DOHH2 (cell line): ENCODE data around the gene JAK1.

Source experiments
- H3F3A ChIP-seq: fragments of 200-600 bp; sonication (generic), shearing (Covaris generic); 2 replicates; pipeline ENCODE4 v1.6.0; 2016; ENCODE audit warnings: antibody characterized with exemption, mild to moderate bottlenecking; ENCODE audit not compliant: control insufficient read depth, insufficient read depth
- H3K27ac ChIP-seq: fragments of 200-600 bp; sonication (generic); 2 replicates; pipeline ENCODE4 v1.5.1; 2014; ENCODE audit warnings: low read depth, mild to moderate bottlenecking, low read length, moderate library complexity
- H3K27me3 ChIP-seq: fragments of 200-600 bp; sonication (generic); 2 replicates; pipeline ENCODE4 v1.6.1; 2014; ENCODE audit warnings: mild to moderate bottlenecking, low read length, mixed read lengths; ENCODE audit not compliant: control insufficient read depth
- H3K36me3 ChIP-seq: fragments of 200-600 bp; sonication (generic); 2 replicates; pipeline ENCODE4 v1.6.1; 2014; ENCODE audit warnings: mild to moderate bottlenecking, low read length, moderate library complexity, mixed read lengths; ENCODE audit not compliant: control insufficient read depth
- H3K4me1 ChIP-seq: fragments of 200-600 bp; sonication (generic); 2 replicates; pipeline ENCODE4 v1.6.1; 2014; ENCODE audit warnings: mild to moderate bottlenecking, low read length, mixed read lengths; ENCODE audit not compliant: control insufficient read depth
- H3K4me2 ChIP-seq: fragments of 200-600 bp; sonication (generic); 2 replicates; pipeline ENCODE4 v1.6.0; 2014; ENCODE audit warnings: mild to moderate bottlenecking, low read length, moderate library complexity
- H3K4me3 ChIP-seq: fragments of 200-600 bp; sonication (generic); 2 replicates; pipeline ENCODE4 v1.5.1; 2014; ENCODE audit warnings: mild to moderate bottlenecking, low read length, mixed read lengths
- H3K79me2 ChIP-seq: fragments of 200-600 bp; sonication (generic); 2 replicates; pipeline ENCODE4 v1.6.1; 2014; ENCODE audit warnings: mild to moderate bottlenecking, low read length, mixed read lengths; ENCODE audit not compliant: control insufficient read depth
- H3K9me2 ChIP-seq: fragments of 200-600 bp; sonication (generic); replicated peaks from 2 replicates; pipeline ENCODE4 v1.6.1; 2014; ENCODE audit warnings: mild to moderate bottlenecking, low read length, mixed read lengths; ENCODE audit not compliant: control insufficient read depth
- H3K9me3 ChIP-seq: fragments of 200-600 bp; sonication (generic); 2 replicates; pipeline ENCODE4 v1.6.1; 2014; ENCODE audit warnings: antibody characterized with exemption, low read length, mixed read lengths; ENCODE audit not compliant: control insufficient read depth, insufficient read depth
- H4K20me1 ChIP-seq: fragments of 200-600 bp; sonication (generic); 2 replicates; pipeline ENCODE4 v1.6.0; 2014; ENCODE audit warnings: low read depth, mild to moderate bottlenecking, antibody characterized with exemption, low read length, moderate library complexity; ENCODE audit not compliant: control insufficient read depth, insufficient read depth
- EZH2phosphoT487 ChIP-seq: fragments of 200-600 bp; sonication (generic); IDR thresholded peaks from 2 replicates; pipeline ENCODE4 v1.6.1; 2017; ENCODE audit warnings: borderline replicate concordance, mild to moderate bottlenecking, antibody characterized with exemption, low read length, moderate library complexity, mixed read lengths
- TF ChIP-seq, protein P1 (sequence below): fragments of 200-600 bp; sonication (generic); IDR thresholded peaks from one replicate; pipeline ENCODE4 v1.5.1; 2014; ENCODE audit warnings: antibody characterized with exemption, mild to moderate bottlenecking, low read depth, low read length; ENCODE audit not compliant: poor library complexity, severe bottlenecking

Gene JAK1

DNA sequence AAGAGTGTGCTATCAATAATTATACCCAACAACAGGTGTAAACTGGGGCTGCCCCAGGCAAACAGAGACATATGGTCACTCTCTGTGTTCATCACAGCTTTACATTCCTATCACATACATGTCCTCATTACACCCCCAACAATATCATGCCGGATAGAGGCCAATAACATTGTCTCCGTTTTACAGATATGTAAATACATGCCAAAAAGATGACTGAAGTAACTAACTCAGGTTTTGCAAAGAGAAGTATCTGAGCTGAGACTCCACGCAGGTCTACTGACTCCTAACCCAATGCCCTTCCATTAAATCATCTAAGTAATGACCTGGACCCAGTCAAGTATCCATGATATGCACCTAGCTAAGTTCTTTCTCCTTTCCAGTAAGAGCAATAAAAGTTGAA lies 55.0 kb downstream of the JAK1 start:
- Histone ChIP-seq H3K4me1 (peaks cover 16% of the 10 kb centered on the region), H3K9me2 (no peaks in the 10 kb centered on the region), H3K79me2 (peaks cover 97% of the 10 kb centered on the region), H4K20me1 (peaks cover 5% of the 10 kb centered on the region), H3K4me3 (no peak overlapping the region), H3K27me3 (no peaks in the 10 kb centered on the region), H3K27ac (no peak overlapping the region), H3K9me3 (no peaks in the 10 kb centered on the region), H3F3A (no peaks in the 10 kb centered on the region), H3K36me3 (no peaks in the 10 kb centered on the region), H3K4me2 (no peak overlapping the region)
- TF ChIP-seq EZH2phosphoT487: no peak
- TF ChIP-seq, protein P1, sequence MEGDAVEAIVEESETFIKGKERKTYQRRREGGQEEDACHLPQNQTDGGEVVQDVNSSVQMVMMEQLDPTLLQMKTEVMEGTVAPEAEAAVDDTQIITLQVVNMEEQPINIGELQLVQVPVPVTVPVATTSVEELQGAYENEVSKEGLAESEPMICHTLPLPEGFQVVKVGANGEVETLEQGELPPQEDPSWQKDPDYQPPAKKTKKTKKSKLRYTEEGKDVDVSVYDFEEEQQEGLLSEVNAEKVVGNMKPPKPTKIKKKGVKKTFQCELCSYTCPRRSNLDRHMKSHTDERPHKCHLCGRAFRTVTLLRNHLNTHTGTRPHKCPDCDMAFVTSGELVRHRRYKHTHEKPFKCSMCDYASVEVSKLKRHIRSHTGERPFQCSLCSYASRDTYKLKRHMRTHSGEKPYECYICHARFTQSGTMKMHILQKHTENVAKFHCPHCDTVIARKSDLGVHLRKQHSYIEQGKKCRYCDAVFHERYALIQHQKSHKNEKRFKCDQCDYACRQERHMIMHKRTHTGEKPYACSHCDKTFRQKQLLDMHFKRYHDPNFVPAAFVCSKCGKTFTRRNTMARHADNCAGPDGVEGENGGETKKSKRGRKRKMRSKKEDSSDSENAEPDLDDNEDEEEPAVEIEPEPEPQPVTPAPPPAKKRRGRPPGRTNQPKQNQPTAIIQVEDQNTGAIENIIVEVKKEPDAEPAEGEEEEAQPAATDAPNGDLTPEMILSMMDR: no peak

DNA sequence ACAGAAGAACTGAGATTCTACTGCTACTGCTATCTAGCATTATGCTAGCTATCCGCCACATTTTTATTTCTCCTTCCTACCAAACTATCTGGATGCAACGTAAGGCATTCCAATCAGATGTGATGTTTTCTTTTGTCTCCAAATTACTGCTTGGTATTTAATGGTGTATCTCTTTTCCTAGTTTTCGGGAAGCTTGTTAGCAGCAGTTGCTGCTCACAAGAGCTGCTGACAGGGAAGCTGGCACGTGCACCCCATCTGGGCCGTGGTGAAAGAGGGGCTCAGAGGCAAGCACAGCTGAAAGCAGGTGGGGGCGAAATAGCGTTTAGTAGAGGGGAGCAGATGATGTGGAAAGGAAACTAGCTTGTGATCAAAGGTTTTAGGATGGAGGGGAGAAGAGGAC lies 57.3 kb downstream of the JAK1 start:
- no peak overlapping the region for H3K4me2 ChIP-seq
- H3K79me2 ChIP-seq: peaks cover 97% of the 10 kb centered on the region
- no peak for TF ChIP-seq EZH2phosphoT487
- TF ChIP-seq, protein P1: no peak
- no peaks in the 10 kb centered on the region for H3K27me3 ChIP-seq
- peaks cover 4% of the 10 kb centered on the region for H3K4me1 ChIP-seq
- H3K9me2 ChIP-seq: no peaks in the 10 kb centered on the region
- no peaks in the 10 kb centered on the region for H3K36me3 ChIP-seq
- H3F3A ChIP-seq: no peaks in the 10 kb centered on the region
- H4K20me1 ChIP-seq: peaks cover 5% of the 10 kb centered on the region
- H3K4me3 ChIP-seq: no peak overlapping the region
- no peak overlapping the region for H3K27ac ChIP-seq
- H3K9me3 ChIP-seq: no peaks in the 10 kb centered on the region

DNA sequence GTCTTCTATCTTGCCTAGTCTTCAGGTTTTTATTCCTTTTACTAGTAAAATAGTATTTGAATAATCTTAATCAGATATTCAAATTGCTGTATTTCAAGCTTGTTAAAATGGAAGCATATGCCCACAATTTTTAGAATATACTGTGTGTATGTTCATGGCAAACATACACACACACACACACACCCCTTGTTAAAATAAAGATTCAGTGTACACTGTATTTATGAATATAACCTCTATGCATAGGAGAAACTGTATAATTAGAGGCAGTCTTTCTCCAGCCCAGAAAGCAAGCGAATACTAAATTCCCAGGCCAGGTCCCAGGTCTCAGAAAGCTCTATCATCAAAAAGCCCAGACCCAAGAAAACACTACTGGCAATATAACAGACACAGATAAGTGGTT lies 57.8 kb downstream of the JAK1 start:
- H3K9me2 ChIP-seq: no peaks in the 10 kb centered on the region
- H3K36me3 ChIP-seq: no peaks in the 10 kb centered on the region
- no peaks in the 10 kb centered on the region for H3F3A ChIP-seq
- H4K20me1 ChIP-seq: peaks cover 6% of the 10 kb centered on the region
- H3K9me3 ChIP-seq: no peaks in the 10 kb centered on the region
- no peaks in the 10 kb centered on the region; the same call in none of the 2 replicates for H3K4me1 ChIP-seq
- no peaks in the 10 kb centered on the region for H3K27me3 ChIP-seq
- no peak overlapping the region for H3K4me3 ChIP-seq
- TF ChIP-seq EZH2phosphoT487: no peak
- TF ChIP-seq, protein P1: no peak
- H3K79me2 ChIP-seq: peaks cover 97% of the 10 kb centered on the region
- no peak overlapping the region for H3K27ac ChIP-seq
- no peak overlapping the region for H3K4me2 ChIP-seq

DNA sequence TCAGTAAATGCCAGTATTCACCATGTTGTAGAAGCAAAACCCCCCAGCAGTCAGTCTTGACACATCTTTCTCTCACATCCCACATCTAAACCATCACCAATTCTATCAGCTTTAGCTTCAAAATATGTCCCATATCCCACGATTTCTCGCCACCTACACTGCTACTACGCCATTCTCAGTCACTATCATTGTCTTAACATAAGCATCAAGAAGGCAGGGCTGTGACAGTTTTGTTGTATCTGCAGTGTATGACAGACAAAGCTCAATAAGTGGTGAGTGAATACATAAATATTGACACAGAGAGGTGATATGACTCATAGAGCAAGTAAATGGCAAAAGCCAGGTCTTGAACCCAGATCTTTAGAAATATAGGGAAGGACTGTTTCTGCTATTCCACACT lies 59.9 kb downstream of the JAK1 start:
- Histone ChIP-seq H3K4me2 (no peak overlapping the region), H4K20me1 (peaks cover 4% of the 10 kb centered on the region; the same call in 1 of the 2 replicates), H3K27ac (no peak overlapping the region), H3K36me3 (no peaks in the 10 kb centered on the region), H3K4me1 (peaks cover 4% of the 10 kb centered on the region), H3K4me3 (no peak overlapping the region), H3K9me3 (no peaks in the 10 kb centered on the region), H3K9me2 (no peaks in the 10 kb centered on the region), H3F3A (no peaks in the 10 kb centered on the region), H3K27me3 (no peaks in the 10 kb centered on the region), H3K79me2 (peaks cover 93% of the 10 kb centered on the region)
- TF ChIP-seq EZH2phosphoT487: no peak
- TF ChIP-seq, protein P1: no peak
